Neural progenitor cell (in vitro differentiated cells): ENCODE measurements around the gene EI24. TPM values are rescaled to one million over a fixed set of nuclear protein-coding genes. Genes with fewer than 3 reads are reported as not detected.

Experiments used
- DNase-seq: peaks from one replicate; pipeline ENCODE4 v3.0.0-alpha.2; 2016; ENCODE audit warnings: low spot score
- H2AFZ ChIP-seq: fragments of 200-600 bp; sonication (generic); replicated peaks from 2 replicates; pipeline ENCODE4 v1.6.1; 2016; ENCODE audit warnings: antibody characterized with exemption
- H3F3A ChIP-seq: fragments of 200-600 bp; sonication (generic); 2 replicates; pipeline ENCODE4 v1.6.1; 2016; ENCODE audit warnings: antibody characterized with exemption, low read depth
- H3K27ac ChIP-seq: fragments of 200-600 bp; sonication (generic); 2 replicates; pipeline ENCODE4 v1.5.1; 2016; ENCODE audit warnings: mild to moderate bottlenecking
- H3K27me3 ChIP-seq: fragments of 200-600 bp; sonication (generic); 2 replicates; pipeline ENCODE4 v1.6.1; 2016; ENCODE audit warnings: mild to moderate bottlenecking, moderate library complexity
- H3K36me3 ChIP-seq: fragments of 200-600 bp; sonication (generic); 2 replicates; pipeline ENCODE4 v1.5.1; 2016
- H3K4me1 ChIP-seq: fragments of 200-600 bp; sonication (generic); 2 replicates; pipeline ENCODE4 v1.6.1; 2016; ENCODE audit warnings: mixed run types
- H3K4me2 ChIP-seq: fragments of 200-600 bp; sonication (generic); 2 replicates; pipeline ENCODE4 v1.6.1; 2016
- H3K4me3 ChIP-seq: fragments of 200-600 bp; sonication (generic); 2 replicates; pipeline ENCODE4 v1.5.1; 2016
- H3K79me2 ChIP-seq: fragments of 200-600 bp; sonication (generic); 2 replicates; pipeline ENCODE4 v1.6.1; 2016; ENCODE audit warnings: low read depth
- H3K9ac ChIP-seq: fragments of 200-600 bp; sonication (generic); 2 replicates; pipeline ENCODE4 v1.6.1; 2016
- H3K9me3 ChIP-seq: fragments of 200-600 bp; sonication (generic); 2 replicates; pipeline ENCODE4 v1.5.1; 2016; ENCODE audit warnings: low read depth
- H4K20me1 ChIP-seq: fragments of 200-600 bp; sonication (generic); 2 replicates; pipeline ENCODE4 v1.6.1; 2016; ENCODE audit warnings: low read depth
- H3K27ac Mint-ChIP-seq: 3 replicates; pipeline ENCODE4 v1.8.0; 2021; ENCODE audit warnings: mixed read lengths
- H3K27me3 Mint-ChIP-seq: 2 replicates; pipeline ENCODE4 v1.8.0; 2022; ENCODE audit warnings: low read depth, mild to moderate bottlenecking, inconsistent platforms, moderate library complexity, mixed read lengths; ENCODE audit not compliant: insufficient read depth
- H3K36me3 Mint-ChIP-seq: 3 replicates; pipeline ENCODE4 v1.8.0; 2021; ENCODE audit warnings: mixed read lengths
- H3K4me1 Mint-ChIP-seq: 3 replicates; pipeline ENCODE4 v1.8.0; 2021; ENCODE audit warnings: mixed read lengths
- H3K4me3 Mint-ChIP-seq: 3 replicates; pipeline ENCODE4 v1.8.0; 2021; ENCODE audit warnings: mild to moderate bottlenecking, moderate library complexity, mixed read lengths
- H3K9me3 Mint-ChIP-seq: 3 replicates; pipeline ENCODE4 v1.8.0; 2020; ENCODE audit warnings: mixed read lengths
- EZH2 ChIP-seq: fragments of 200-600 bp; sonication (generic); IDR thresholded peaks from 2 replicates; pipeline ENCODE4 v1.6.1; 2017; ENCODE audit warnings: antibody characterized with exemption, mild to moderate bottlenecking, moderate library complexity
- EZH2phosphoT487 ChIP-seq: fragments of 200-600 bp; sonication (generic); IDR thresholded peaks from 2 replicates; pipeline ENCODE4 v1.6.1; 2017; ENCODE audit warnings: antibody characterized with exemption
- total RNA-seq: library from RNA; depleted of rRNA; stranded (reverse); fragments of >200 nt; gene quantifications from 2 replicates; pipeline ENCODE4 v1.2.3, GENCODE V29; 2015; ENCODE audit warnings: low replicate concordance
- TF ChIP-seq, protein P1 (sequence below): fragments of 200-600 bp; sonication (generic); IDR thresholded peaks from 2 replicates; pipeline ENCODE4 v1.5.1; 2017; ENCODE audit warnings: antibody characterized with exemption, mild to moderate bottlenecking

EI24 gene
- total RNA-seq, 1 donor from 2014 or later, result 99.8 TPM

DNA sequence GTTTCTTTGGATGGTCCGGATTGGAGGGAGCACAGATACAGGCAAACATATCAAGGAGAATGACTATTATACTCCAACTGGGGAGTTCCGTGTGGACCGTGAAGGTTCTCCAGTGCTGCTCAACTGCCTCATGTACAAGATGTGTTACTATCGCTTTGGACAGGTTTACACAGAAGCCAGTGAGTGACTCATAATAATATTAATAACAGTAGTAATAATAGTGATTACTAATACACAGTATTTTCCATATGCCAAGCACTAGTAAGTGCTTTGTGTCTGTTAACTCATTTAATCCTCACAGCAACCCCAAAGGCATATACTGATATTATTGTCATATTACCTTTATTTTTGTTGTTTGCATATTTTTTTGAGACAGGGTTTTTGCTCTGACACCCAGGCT is 49.1 kb downstream of the EI24 start:
- Histone ChIP-seq H3K4me2 (no peak overlapping the region), H3K9me3 (no peaks in the 10 kb centered on the region), H3K79me2 (no peaks in the 10 kb centered on the region), H3K4me1 (no peaks in the 10 kb centered on the region), H3K4me3 (no peak overlapping the region), H3K27ac (no peak overlapping the region), H3K27me3 (no peaks in the 10 kb centered on the region), H2AFZ (no peak overlapping the region), H4K20me1 (no peaks in the 10 kb centered on the region), H3K9ac (no peak overlapping the region), H3K36me3 (peaks cover 17% of the 10 kb centered on the region), H3F3A (peaks cover 3% of the 10 kb centered on the region)
- Mint-ChIP-seq H3K27ac (no peak overlapping the region), H3K9me3 (no peaks in the 10 kb centered on the region), H3K4me1 (no peaks in the 10 kb centered on the region), H3K36me3 (peaks cover 20% of the 10 kb centered on the region), H3K27me3 (peaks cover 3% of the 10 kb centered on the region), H3K4me3 (no peak overlapping the region)
- no peak for DNase-seq
- TF ChIP-seq, protein P1, sequence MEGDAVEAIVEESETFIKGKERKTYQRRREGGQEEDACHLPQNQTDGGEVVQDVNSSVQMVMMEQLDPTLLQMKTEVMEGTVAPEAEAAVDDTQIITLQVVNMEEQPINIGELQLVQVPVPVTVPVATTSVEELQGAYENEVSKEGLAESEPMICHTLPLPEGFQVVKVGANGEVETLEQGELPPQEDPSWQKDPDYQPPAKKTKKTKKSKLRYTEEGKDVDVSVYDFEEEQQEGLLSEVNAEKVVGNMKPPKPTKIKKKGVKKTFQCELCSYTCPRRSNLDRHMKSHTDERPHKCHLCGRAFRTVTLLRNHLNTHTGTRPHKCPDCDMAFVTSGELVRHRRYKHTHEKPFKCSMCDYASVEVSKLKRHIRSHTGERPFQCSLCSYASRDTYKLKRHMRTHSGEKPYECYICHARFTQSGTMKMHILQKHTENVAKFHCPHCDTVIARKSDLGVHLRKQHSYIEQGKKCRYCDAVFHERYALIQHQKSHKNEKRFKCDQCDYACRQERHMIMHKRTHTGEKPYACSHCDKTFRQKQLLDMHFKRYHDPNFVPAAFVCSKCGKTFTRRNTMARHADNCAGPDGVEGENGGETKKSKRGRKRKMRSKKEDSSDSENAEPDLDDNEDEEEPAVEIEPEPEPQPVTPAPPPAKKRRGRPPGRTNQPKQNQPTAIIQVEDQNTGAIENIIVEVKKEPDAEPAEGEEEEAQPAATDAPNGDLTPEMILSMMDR, result no peak
- TF ChIP-seq EZH2, result no peak
- no peak for TF ChIP-seq EZH2phosphoT487

- no peak for DNase-seq
- H3K36me3 Mint-ChIP-seq, result peaks cover 10% of the 10 kb centered on the region
- Histone ChIP-seq H3K4me3 (no peak overlapping the region), H2AFZ (no peak overlapping the region), H3K27ac (no peak overlapping the region), H3K36me3 (peaks cover 6% of the 10 kb centered on the region), H4K20me1 (no peaks in the 10 kb centered on the region), H3K79me2 (peaks cover 15% of the 10 kb centered on the region), H3K4me2 (no peak overlapping the region), H3K9me3 (no peaks in the 10 kb centered on the region), H3F3A (peaks cover 32% of the 10 kb centered on the region), H3K27me3 (no peaks in the 10 kb centered on the region), H3K4me1 (peaks cover 8% of the 10 kb centered on the region), H3K9ac (no peak overlapping the region)
- H3K27me3 Mint-ChIP-seq, result peaks cover 3% of the 10 kb centered on the region
- H3K4me3 Mint-ChIP-seq, result no peak overlapping the region
- peaks cover 7% of the 10 kb centered on the region for H3K4me1 Mint-ChIP-seq
- no peak overlapping the region for H3K27ac Mint-ChIP-seq
- no peaks in the 10 kb centered on the region for H3K9me3 Mint-ChIP-seq
- TF ChIP-seq EZH2 (no peak), EZH2phosphoT487 (no peak)
- TF ChIP-seq, protein P1, result no peak
Measured at GRCh38 chr11:125621995-125622394, 52.7 kb downstream of the EI24 start.

GRCh38 chr11:125623064-125623463 is 53.8 kb downstream of the EI24 start:
- no peak for TF ChIP-seq EZH2
- TF ChIP-seq EZH2phosphoT487, result no peak
- TF ChIP-seq, protein P1, result no peak
- no peaks in the 10 kb centered on the region for H4K20me1 ChIP-seq
- H3K79me2 ChIP-seq, result peaks cover 26% of the 10 kb centered on the region
- no peak for DNase-seq
- no peak overlapping the region for H3K27ac ChIP-seq
- H3K9ac ChIP-seq, result no peak overlapping the region
- no peaks in the 10 kb centered on the region for H3K9me3 Mint-ChIP-seq
- H3K4me2 ChIP-seq, result no peak overlapping the region
- no peak overlapping the region for H2AFZ ChIP-seq
- peaks cover 8% of the 10 kb centered on the region for H3K36me3 ChIP-seq
- H3K4me1 Mint-ChIP-seq, result peaks cover 16% of the 10 kb centered on the region
- no peaks in the 10 kb centered on the region for H3K27me3 ChIP-seq
- no peak overlapping the region for H3K27ac Mint-ChIP-seq
- H3K4me3 ChIP-seq, result no peak overlapping the region
- H3K4me1 ChIP-seq, result peaks cover 19% of the 10 kb centered on the region
- peaks cover 32% of the 10 kb centered on the region for H3F3A ChIP-seq
- peaks cover 3% of the 10 kb centered on the region for H3K27me3 Mint-ChIP-seq
- no peak overlapping the region for H3K4me3 Mint-ChIP-seq
- H3K36me3 Mint-ChIP-seq, result peaks cover 10% of the 10 kb centered on the region
- no peaks in the 10 kb centered on the region for H3K9me3 ChIP-seq
